Endodermal cell (in vitro differentiated cells): ENCODE measurements around the gene HTR2A. TPM values are rescaled to one million over a fixed set of nuclear protein-coding genes. Genes with fewer than 3 reads are reported as not detected.

ENCODE experiments used
- DNase-seq: peaks from one replicate; pipeline ENCODE4 v3.0.0-alpha.2; 2017
- H3K27ac ChIP-seq: 2 replicates; pipeline ENCODE4 v1.5.1; 2013; ENCODE audit warnings: mild to moderate bottlenecking, low read depth, low read length, moderate library complexity
- H3K27me3 ChIP-seq: 2 replicates; pipeline ENCODE4 v1.6.1; 2013; ENCODE audit warnings: mild to moderate bottlenecking, low read length, moderate library complexity; ENCODE audit not compliant: insufficient read depth, control insufficient read depth, poor library complexity, severe bottlenecking
- H3K36me3 ChIP-seq: 2 replicates; pipeline ENCODE4 v1.7.0; 2013; ENCODE audit warnings: mild to moderate bottlenecking, low read length, moderate library complexity; ENCODE audit not compliant: control insufficient read depth, insufficient read depth
- H3K4me1 ChIP-seq: one replicate; pipeline ENCODE4 v1.7.0; 2013; ENCODE audit warnings: low read length; ENCODE audit not compliant: control insufficient read depth, insufficient read depth
- H3K4me3 ChIP-seq: 2 replicates; pipeline ENCODE4 v1.5.1; 2013; ENCODE audit warnings: mild to moderate bottlenecking, low read length, moderate library complexity
- H3K9ac ChIP-seq: 2 replicates; pipeline ENCODE4 v1.6.1; 2013; ENCODE audit warnings: mild to moderate bottlenecking, low read length, moderate library complexity; ENCODE audit not compliant: poor library complexity, severe bottlenecking; ENCODE audit errors: extremely low read depth
- H3K9me3 ChIP-seq: 2 replicates; pipeline ENCODE4 v1.6.1; 2013; ENCODE audit warnings: mild to moderate bottlenecking, low read length, moderate library complexity; ENCODE audit not compliant: control insufficient read depth
- H3K27ac Mint-ChIP-seq: 2 replicates; pipeline ENCODE4 v1.8.0; 2020; ENCODE audit warnings: mixed read lengths
- H3K27me3 Mint-ChIP-seq: 2 replicates; pipeline ENCODE4 v1.8.0; 2021; ENCODE audit warnings: mild to moderate bottlenecking, mixed read lengths; ENCODE audit not compliant: insufficient read depth
- H3K36me3 Mint-ChIP-seq: 2 replicates; pipeline ENCODE4 v1.8.0; 2020; ENCODE audit warnings: low read depth, mixed read lengths
- H3K4me1 Mint-ChIP-seq: 2 replicates; pipeline ENCODE4 v1.8.0; 2020; ENCODE audit warnings: mixed read lengths
- H3K4me3 Mint-ChIP-seq: 2 replicates; pipeline ENCODE4 v1.8.0; 2020; ENCODE audit warnings: mild to moderate bottlenecking, moderate library complexity, mixed read lengths
- H3K9me3 Mint-ChIP-seq: 2 replicates; pipeline ENCODE4 v1.8.0; 2020; ENCODE audit warnings: mild to moderate bottlenecking, mixed read lengths
- WGBS, 2 experiments: methylation state at CpG; one replicate each; pipeline versions ENCODE4 v1.1.5 to v1.1.7; 2013; ENCODE audit warnings: missing lambda C conversion rate in 2 of 2, mixed read lengths in 1 of 2; ENCODE audit not compliant: insufficient coverage in 1 of 2, insufficient read length in 1 of 2; 5-methylcytosine and 5-hydroxymethylcytosine counted together
- total RNA-seq, 2 donors: library from RNA; stranded (reverse); fragmentation: NEBNext Ultra II Directional in 1 of 2; extraction: Animal tissue kit (Norgen Biotek cat#: 25700) in 1 of 2; gene quantifications; 2 replicates in 1 of 2; 3 replicates in 1 of 2; pipeline ENCODE4 v1.2.1, GENCODE V29; 2021
- TF ChIP-seq, protein P1 (sequence below): fragments of 200-600 bp; sonication (generic); conservative IDR thresholded peaks from 2 replicates; pipeline ENCODE4 v1.5.0; 2021; ENCODE audit warnings: antibody characterized with exemption, mild to moderate bottlenecking

HTR2A gene
- total RNA-seq, 2 donors from 2014 or later = not detected

DNA sequence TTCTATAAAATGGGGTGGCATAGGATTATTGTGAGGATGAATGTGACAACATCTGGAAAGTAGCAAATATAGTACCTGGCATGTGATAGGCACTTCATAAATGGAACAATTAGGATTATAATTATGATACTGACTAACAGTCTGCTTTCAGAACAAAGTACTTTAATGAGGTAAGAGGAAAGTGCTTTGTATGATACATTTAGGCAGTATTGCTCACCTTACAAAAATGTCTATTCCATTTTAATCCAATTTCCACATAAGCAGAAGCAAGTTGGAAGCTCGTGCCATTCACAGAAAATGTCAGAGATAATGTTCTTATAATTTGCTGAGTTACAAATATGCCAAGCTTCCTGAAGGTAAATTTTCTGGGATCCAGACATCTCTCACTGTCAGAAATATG lies 16.9 kb upstream of the HTR2A start:
- Histone ChIP-seq H3K27ac (no peak overlapping the region), H3K4me3 (no peak overlapping the region), H3K4me1 (no peaks in the 10 kb centered on the region), H3K36me3 (no peaks in the 10 kb centered on the region), H3K27me3 (no peaks in the 10 kb centered on the region), H3K9me3 (peaks cover 6% of the 10 kb centered on the region), H3K9ac (no peak overlapping the region)
- no peaks in the 10 kb centered on the region for H3K36me3 Mint-ChIP-seq
- no peaks in the 10 kb centered on the region for H3K27me3 Mint-ChIP-seq
- H3K27ac Mint-ChIP-seq = no peak overlapping the region
- H3K4me1 Mint-ChIP-seq = no peaks in the 10 kb centered on the region
- H3K4me3 Mint-ChIP-seq = no peak overlapping the region
- no peak for DNase-seq
- WGBS, 2 experiments = 89 to 100% methylated on average over 1 of the region's 1 CpG
- TF ChIP-seq, protein P1, sequence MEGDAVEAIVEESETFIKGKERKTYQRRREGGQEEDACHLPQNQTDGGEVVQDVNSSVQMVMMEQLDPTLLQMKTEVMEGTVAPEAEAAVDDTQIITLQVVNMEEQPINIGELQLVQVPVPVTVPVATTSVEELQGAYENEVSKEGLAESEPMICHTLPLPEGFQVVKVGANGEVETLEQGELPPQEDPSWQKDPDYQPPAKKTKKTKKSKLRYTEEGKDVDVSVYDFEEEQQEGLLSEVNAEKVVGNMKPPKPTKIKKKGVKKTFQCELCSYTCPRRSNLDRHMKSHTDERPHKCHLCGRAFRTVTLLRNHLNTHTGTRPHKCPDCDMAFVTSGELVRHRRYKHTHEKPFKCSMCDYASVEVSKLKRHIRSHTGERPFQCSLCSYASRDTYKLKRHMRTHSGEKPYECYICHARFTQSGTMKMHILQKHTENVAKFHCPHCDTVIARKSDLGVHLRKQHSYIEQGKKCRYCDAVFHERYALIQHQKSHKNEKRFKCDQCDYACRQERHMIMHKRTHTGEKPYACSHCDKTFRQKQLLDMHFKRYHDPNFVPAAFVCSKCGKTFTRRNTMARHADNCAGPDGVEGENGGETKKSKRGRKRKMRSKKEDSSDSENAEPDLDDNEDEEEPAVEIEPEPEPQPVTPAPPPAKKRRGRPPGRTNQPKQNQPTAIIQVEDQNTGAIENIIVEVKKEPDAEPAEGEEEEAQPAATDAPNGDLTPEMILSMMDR = no peak
- H3K9me3 Mint-ChIP-seq = peaks cover 3% of the 10 kb centered on the region

DNA sequence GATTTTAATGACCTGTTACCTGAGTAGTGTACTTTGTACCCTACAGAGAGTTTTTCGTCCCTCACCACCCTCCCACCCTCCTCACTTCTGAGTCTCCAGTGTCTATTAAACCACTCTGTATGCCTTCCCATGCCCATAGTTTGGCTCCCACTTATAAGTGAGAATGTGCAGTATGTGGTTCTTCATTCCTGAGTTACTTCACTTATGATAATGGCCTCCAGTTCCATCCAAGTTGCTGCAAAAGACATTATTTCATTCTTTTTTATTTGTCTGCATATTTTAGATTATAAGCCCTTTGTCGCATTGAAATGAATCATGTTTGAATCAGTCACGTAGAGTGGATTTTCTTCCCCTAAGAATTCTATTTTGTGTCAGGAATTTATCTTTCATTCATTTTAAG lies 12.2 kb upstream of the HTR2A start:
- Mint-ChIP-seq H3K27me3 (no peaks in the 10 kb centered on the region), H3K4me1 (no peaks in the 10 kb centered on the region), H3K9me3 (peaks cover 3% of the 10 kb centered on the region), H3K27ac (no peak overlapping the region), H3K4me3 (no peak overlapping the region), H3K36me3 (no peaks in the 10 kb centered on the region)
- TF ChIP-seq, protein P1 = no peak
- WGBS, 2 experiments = 87 to 100% methylated on average over 1 to 3 of the region's 3 CpGs
- H3K27ac ChIP-seq = no peak overlapping the region
- H3K9ac ChIP-seq = no peak overlapping the region
- H3K9me3 ChIP-seq = peaks cover 6% of the 10 kb centered on the region
- DNase-seq = no peak
- no peak overlapping the region for H3K4me3 ChIP-seq
- H3K36me3 ChIP-seq = no peaks in the 10 kb centered on the region
- no peaks in the 10 kb centered on the region for H3K4me1 ChIP-seq
- no peaks in the 10 kb centered on the region for H3K27me3 ChIP-seq

DNA sequence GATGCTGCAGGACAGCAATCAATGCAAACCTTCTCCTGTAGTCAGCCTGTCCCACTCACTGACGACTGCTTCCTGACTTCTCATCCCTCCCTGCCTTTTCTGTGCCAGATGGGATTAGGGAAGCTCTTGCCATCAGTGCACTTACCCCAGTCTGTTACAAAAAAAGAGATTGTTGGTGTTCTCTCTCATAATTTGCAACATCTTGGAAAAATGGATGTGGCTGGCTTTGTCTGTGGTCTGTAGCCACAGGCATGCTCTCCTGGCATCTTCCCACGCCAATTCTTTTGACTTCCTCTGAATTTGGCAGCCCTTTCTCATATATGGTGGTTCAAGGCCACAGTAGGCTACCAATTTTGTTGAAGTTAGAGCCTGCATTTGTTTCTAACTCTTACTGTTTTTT lies 11.6 kb upstream of the HTR2A start:
- Histone ChIP-seq H3K27ac (no peak overlapping the region), H3K9me3 (peaks cover 6% of the 10 kb centered on the region), H3K36me3 (no peaks in the 10 kb centered on the region), H3K9ac (no peak overlapping the region), H3K4me3 (no peak overlapping the region), H3K27me3 (no peaks in the 10 kb centered on the region), H3K4me1 (no peaks in the 10 kb centered on the region)
- Mint-ChIP-seq H3K4me3 (no peak overlapping the region), H3K27ac (no peak overlapping the region), H3K36me3 (no peaks in the 10 kb centered on the region), H3K27me3 (no peaks in the 10 kb centered on the region), H3K9me3 (peaks cover 3% of the 10 kb centered on the region), H3K4me1 (no peaks in the 10 kb centered on the region)
- no peak for DNase-seq
- TF ChIP-seq, protein P1 = no peak
- WGBS, 2 experiments = 84 to 88% methylated on average over 2 of the region's 2 CpGs
